A549 (cell line): ENCODE results near the gene TRAF3IP1.

Experiments
- CHD2 ChIP-seq: fragments of 150-350 bp; IDR thresholded peaks from 2 replicates; pipeline ENCODE4 v1.6.1; 2014; ENCODE audit warnings: low read length; ENCODE audit not compliant: partially characterized antibody
- EP300 ChIP-seq, 2 experiments: fragments of >200 bp; sonication (Bioruptor Twin); formaldehyde crosslinking; IDR thresholded peaks; 2 replicates in 1 of 2; 3 replicates in 1 of 2; pipeline ENCODE4 v1.6.1; 2016 to 2017
- ESRRA ChIP-seq: fragments of 150-350 bp; IDR thresholded peaks from 2 replicates; pipeline ENCODE4 v1.6.1; 2014; ENCODE audit warnings: mild to moderate bottlenecking, low read length, borderline replicate concordance
- JUNB ChIP-seq: fragments of >200 bp; sonication (Bioruptor Twin); formaldehyde crosslinking; IDR thresholded peaks from 2 replicates; pipeline ENCODE4 v1.6.1; 2016
- POLR2A ChIP-seq: IDR thresholded peaks from 2 replicates; pipeline ENCODE4 v1.6.1; 2012; ENCODE audit warnings: mild to moderate bottlenecking, low read length
- RAD21 ChIP-seq, 2 experiments: fragments of >200 bp in 1 of 2; sonication (Bioruptor Twin) in 1 of 2; formaldehyde crosslinking in 1 of 2; IDR thresholded peaks in 1 of 2; conservative IDR thresholded peaks in 1 of 2; 2 replicates in 1 of 2; 3 replicates in 1 of 2; pipeline ENCODE4 v1.6.1; 2012 to 2018; ENCODE audit warnings: inconsistent platforms in 1 of 2
- ZSCAN20 ChIP-seq: fragments of 250-450 bp; sonication (Bioruptor Pico); IDR thresholded peaks from 2 replicates; pipeline ENCODE4 v1.8.0; 2022; ENCODE audit warnings: mild to moderate bottlenecking, moderate library complexity
- TF ChIP-seq, protein P1 (sequence below): fragments of >200 bp; sonication (Bioruptor Twin); formaldehyde crosslinking; IDR thresholded peaks from 3 replicates; pipeline ENCODE4 v1.5.1; 2016
- TF ChIP-seq, protein P2 (sequence below): fragments of 200-600 bp; sonication (generic); IDR thresholded peaks from 2 replicates; pipeline ENCODE4 v1.6.1; 2016; ENCODE audit warnings: antibody characterized with exemption, mild to moderate bottlenecking, moderate library complexity
- TF ChIP-seq, protein P3 (sequence below): IDR thresholded peaks from 2 replicates; pipeline ENCODE4 v1.6.1; 2012
- TF ChIP-seq, protein P4 (sequence below): fragments of 150-350 bp; IDR thresholded peaks from 2 replicates; pipeline ENCODE4 v1.6.1; 2014; ENCODE audit warnings: low read depth, mild to moderate bottlenecking, low read length

DNA sequence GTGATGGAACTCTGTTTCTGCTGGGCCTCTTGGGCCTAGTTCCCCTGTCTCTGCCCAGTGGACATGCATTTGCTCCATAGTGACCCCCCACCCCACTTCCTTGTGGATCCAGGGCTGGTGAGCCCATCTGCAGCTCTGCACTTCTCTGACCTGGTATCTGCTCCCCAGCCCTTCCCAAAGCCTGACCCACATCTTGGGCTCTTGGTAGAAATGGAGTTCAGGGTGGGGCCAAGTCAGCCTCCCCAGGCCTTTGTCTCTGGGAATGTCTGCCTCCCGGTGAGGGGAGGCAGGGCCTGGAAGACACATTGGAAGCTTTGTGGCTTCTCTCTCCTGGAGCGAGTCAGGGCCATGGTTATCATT is 6.3 kb upstream of the TRAF3IP1 start:
- TF ChIP-seq, protein P1, sequence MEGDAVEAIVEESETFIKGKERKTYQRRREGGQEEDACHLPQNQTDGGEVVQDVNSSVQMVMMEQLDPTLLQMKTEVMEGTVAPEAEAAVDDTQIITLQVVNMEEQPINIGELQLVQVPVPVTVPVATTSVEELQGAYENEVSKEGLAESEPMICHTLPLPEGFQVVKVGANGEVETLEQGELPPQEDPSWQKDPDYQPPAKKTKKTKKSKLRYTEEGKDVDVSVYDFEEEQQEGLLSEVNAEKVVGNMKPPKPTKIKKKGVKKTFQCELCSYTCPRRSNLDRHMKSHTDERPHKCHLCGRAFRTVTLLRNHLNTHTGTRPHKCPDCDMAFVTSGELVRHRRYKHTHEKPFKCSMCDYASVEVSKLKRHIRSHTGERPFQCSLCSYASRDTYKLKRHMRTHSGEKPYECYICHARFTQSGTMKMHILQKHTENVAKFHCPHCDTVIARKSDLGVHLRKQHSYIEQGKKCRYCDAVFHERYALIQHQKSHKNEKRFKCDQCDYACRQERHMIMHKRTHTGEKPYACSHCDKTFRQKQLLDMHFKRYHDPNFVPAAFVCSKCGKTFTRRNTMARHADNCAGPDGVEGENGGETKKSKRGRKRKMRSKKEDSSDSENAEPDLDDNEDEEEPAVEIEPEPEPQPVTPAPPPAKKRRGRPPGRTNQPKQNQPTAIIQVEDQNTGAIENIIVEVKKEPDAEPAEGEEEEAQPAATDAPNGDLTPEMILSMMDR: no peak
- TF ChIP-seq POLR2A: no peak
- TF ChIP-seq EP300 (IDR thresholded peaks at IDR 0.05): no peak
- TF ChIP-seq ESRRA: no peak
- TF ChIP-seq, protein P2, sequence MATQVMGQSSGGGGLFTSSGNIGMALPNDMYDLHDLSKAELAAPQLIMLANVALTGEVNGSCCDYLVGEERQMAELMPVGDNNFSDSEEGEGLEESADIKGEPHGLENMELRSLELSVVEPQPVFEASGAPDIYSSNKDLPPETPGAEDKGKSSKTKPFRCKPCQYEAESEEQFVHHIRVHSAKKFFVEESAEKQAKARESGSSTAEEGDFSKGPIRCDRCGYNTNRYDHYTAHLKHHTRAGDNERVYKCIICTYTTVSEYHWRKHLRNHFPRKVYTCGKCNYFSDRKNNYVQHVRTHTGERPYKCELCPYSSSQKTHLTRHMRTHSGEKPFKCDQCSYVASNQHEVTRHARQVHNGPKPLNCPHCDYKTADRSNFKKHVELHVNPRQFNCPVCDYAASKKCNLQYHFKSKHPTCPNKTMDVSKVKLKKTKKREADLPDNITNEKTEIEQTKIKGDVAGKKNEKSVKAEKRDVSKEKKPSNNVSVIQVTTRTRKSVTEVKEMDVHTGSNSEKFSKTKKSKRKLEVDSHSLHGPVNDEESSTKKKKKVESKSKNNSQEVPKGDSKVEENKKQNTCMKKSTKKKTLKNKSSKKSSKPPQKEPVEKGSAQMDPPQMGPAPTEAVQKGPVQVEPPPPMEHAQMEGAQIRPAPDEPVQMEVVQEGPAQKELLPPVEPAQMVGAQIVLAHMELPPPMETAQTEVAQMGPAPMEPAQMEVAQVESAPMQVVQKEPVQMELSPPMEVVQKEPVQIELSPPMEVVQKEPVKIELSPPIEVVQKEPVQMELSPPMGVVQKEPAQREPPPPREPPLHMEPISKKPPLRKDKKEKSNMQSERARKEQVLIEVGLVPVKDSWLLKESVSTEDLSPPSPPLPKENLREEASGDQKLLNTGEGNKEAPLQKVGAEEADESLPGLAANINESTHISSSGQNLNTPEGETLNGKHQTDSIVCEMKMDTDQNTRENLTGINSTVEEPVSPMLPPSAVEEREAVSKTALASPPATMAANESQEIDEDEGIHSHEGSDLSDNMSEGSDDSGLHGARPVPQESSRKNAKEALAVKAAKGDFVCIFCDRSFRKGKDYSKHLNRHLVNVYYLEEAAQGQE: no peak
- TF ChIP-seq, protein P3, sequence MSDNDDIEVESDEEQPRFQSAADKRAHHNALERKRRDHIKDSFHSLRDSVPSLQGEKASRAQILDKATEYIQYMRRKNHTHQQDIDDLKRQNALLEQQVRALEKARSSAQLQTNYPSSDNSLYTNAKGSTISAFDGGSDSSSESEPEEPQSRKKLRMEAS: no peak
- TF ChIP-seq, protein P4, sequence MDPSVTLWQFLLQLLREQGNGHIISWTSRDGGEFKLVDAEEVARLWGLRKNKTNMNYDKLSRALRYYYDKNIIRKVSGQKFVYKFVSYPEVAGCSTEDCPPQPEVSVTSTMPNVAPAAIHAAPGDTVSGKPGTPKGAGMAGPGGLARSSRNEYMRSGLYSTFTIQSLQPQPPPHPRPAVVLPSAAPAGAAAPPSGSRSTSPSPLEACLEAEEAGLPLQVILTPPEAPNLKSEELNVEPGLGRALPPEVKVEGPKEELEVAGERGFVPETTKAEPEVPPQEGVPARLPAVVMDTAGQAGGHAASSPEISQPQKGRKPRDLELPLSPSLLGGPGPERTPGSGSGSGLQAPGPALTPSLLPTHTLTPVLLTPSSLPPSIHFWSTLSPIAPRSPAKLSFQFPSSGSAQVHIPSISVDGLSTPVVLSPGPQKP: no peak
- TF ChIP-seq RAD21 (conservative IDR thresholded peaks at IDR 0.05 in 1 of 2, IDR thresholded peaks at IDR 0.05 in 1 of 2): no peak
- no peak for TF ChIP-seq CHD2
- TF ChIP-seq JUNB: no peak
- no peak for TF ChIP-seq ZSCAN20
